ENCODE data around the gene LDLRAD4.

DNA sequence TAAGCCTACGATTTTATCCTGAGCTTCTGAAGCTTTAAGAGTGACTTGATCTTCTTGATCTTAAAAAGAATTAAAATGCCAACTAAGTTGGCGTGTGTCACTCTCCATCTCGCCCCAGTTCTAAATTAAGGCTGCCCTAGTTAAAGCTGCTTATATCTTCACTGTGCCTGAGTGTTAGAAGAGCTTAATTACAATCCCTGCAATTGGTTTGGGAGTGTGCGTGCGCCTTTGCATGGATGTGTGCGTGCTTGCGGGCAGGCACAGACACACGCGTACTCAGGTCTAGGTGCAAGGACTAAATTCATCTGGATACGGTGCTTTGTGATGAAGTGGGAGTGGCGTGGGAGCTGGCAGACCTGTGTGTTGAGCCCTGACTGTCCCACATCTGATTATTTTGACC, 306.3 kb downstream of the LDLRAD4 start:
- TF ChIP-seq POLR2AphosphoS5 (IDR thresholded peaks at IDR 0.05; ENCODE audit: low read depth, low read length) (no peak), POLR2A (IDR thresholded peaks at IDR 0.05; ENCODE audit: low read depth, low read length) (no peak), POU2F2 (IDR thresholded peaks at IDR 0.05; ENCODE audit: low read depth, low read length) (no peak)

Measured in GM12891 (cell line).